Breast epithelium (tissue), 3 donors: Measurements from ENCODE around the gene PIGQ.

ENCODE experiments used
- POLR2A ChIP-seq: fragments of 450-650 bp; IDR thresholded peaks from one replicate; pipeline ENCODE4 v1.6.1; 2016; ENCODE audit warnings: antibody characterized with exemption, mild to moderate bottlenecking, moderate library complexity
- TF ChIP-seq, protein P1 (sequence below), 3 donors: fragments of 450-650 bp; IDR thresholded peaks; one replicate each; pipeline ENCODE4 v1.5.1; 2016 to 2017; ENCODE audit warnings: antibody characterized with exemption in 3 of 3, mild to moderate bottlenecking in 3 of 3, moderate library complexity in 3 of 3

DNA sequence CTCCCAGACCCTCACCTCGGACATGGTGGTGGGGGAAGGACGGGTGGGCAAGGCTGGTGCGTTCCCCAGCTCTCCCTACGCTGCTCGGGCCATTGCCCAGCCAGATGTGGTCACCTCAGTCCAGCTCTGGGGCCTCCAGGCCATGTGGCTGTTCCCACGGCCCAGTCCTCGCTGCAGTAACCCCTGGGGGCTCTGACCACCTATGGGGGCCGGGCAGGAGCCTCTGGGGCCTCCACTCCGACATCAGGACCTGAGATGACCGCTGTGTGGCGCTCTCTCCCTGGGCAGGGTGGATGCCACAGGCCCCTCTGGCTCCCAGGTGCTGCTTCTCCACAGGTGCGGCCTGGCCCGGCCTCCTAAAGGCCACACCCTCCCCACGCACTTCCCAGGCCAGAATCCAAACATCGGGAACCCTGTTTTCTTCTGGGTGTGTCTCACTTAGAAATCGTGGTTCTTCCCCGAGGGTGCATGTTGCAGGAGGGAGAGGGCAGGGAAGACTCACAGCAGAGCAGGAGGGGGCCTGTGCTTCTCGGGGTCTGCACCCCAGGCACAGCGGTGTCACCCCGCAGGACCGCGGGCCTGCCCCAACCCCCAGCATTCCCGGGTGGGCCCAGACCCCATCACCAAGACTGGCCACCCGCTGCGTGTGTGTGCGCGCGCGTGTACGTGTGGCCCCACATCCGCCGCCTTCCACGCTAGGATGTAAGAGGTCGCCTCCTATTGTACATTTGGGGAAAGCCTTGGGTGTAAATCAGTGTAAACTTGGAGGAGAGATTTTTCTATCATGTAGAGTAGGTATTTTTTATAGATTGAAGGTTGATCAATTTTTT, 48.2 kb upstream of the PIGQ start:
- TF ChIP-seq, protein P1, sequence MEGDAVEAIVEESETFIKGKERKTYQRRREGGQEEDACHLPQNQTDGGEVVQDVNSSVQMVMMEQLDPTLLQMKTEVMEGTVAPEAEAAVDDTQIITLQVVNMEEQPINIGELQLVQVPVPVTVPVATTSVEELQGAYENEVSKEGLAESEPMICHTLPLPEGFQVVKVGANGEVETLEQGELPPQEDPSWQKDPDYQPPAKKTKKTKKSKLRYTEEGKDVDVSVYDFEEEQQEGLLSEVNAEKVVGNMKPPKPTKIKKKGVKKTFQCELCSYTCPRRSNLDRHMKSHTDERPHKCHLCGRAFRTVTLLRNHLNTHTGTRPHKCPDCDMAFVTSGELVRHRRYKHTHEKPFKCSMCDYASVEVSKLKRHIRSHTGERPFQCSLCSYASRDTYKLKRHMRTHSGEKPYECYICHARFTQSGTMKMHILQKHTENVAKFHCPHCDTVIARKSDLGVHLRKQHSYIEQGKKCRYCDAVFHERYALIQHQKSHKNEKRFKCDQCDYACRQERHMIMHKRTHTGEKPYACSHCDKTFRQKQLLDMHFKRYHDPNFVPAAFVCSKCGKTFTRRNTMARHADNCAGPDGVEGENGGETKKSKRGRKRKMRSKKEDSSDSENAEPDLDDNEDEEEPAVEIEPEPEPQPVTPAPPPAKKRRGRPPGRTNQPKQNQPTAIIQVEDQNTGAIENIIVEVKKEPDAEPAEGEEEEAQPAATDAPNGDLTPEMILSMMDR (IDR thresholded peaks at IDR 0.05) = no peak
- TF ChIP-seq POLR2A = no peak
